Upper lobe of left lung (tissue), 6 donors: ENCODE results near the gene JAGN1. TPM values are rescaled to one million over a fixed set of nuclear protein-coding genes. Genes with fewer than 3 reads are reported as not detected.

Experiments used
- ATAC-seq, 2 donors: fragments of 200-7000 bp; cut with Tn5 transposase; one replicate each; pipeline ENCODE4 v1.9.1; 2022; ENCODE audit warnings: mild to moderate bottlenecking in 2 of 2, moderate library complexity in 2 of 2; ENCODE audit not compliant: low FRiP score in 2 of 2
- DNase-seq, 2 donors: peaks; one replicate each; pipeline ENCODE4 v3.0.0-alpha.2; 2019 to 2020
- H3K27ac ChIP-seq, 4 donors: fragments of 200-600 bp; sonication (generic); one replicate each; pipeline ENCODE4 v1.5.1; 2016 to 2019
- H3K27me3 ChIP-seq, 4 donors: fragments of 200-600 bp; sonication (generic); one replicate each; pipeline ENCODE4 v1.5.1; 2017 to 2019
- H3K36me3 ChIP-seq, 4 donors: fragments of 200-600 bp; sonication (generic); one replicate each; pipeline ENCODE4 v1.5.1; 2016 to 2019
- H3K4me1 ChIP-seq, 4 donors: fragments of 200-600 bp; sonication (generic); one replicate each; pipeline ENCODE4 v1.5.1; 2018 to 2019
- H3K4me3 ChIP-seq, 4 donors: fragments of 200-600 bp; sonication (generic); one replicate each; pipeline ENCODE4 v1.5.1; 2017 to 2019; ENCODE audit warnings: mild to moderate bottlenecking in 2 of 4, moderate library complexity in 1 of 4
- H3K9me3 ChIP-seq, 4 donors: fragments of 200-600 bp; sonication (generic); one replicate each; pipeline ENCODE4 v1.5.1; 2018 to 2019
- EP300 ChIP-seq, 4 donors: sonication (generic); formaldehyde crosslinking; IDR thresholded peaks; one replicate each; pipeline ENCODE4 v1.5.1; 2017; ENCODE audit warnings: antibody characterized with exemption in 4 of 4, control low read depth in 2 of 4
- POLR2A ChIP-seq, 4 donors: fragments of 450-650 bp; IDR thresholded peaks; one replicate each; pipeline ENCODE4 v1.5.1; 2016 to 2017; ENCODE audit warnings: antibody characterized with exemption in 4 of 4, mild to moderate bottlenecking in 2 of 4
- POLR2AphosphoS5 ChIP-seq, 2 donors: sonication (generic); formaldehyde crosslinking; IDR thresholded peaks; one replicate each; pipeline ENCODE4 v1.5.1; 2017; ENCODE audit warnings: antibody characterized with exemption in 2 of 2
- WGBS, 2 donors: methylation state at CpG; one replicate each; pipeline ENCODE4 v1.1.5; 2017 to 2018; 5-methylcytosine and 5-hydroxymethylcytosine counted together
- total RNA-seq, 6 donors: library from RNA; depleted of rRNA in 4 of 6; stranded (reverse); fragments of >200 nt in 4 of 6; gene quantifications; one replicate each; pipeline versions ENCODE4 v1.1.0 to v1.2.1, GENCODE V29; 2016 to 2021
- TF ChIP-seq, protein P1 (sequence below), 6 experiments: fragments of 450-650 bp in 4 of 6; fragments of 200-600 bp in 2 of 6; sonication (generic) in 2 of 6; IDR thresholded peaks; one replicate each; pipeline ENCODE4 v1.5.1; 2016 to 2019; ENCODE audit warnings: antibody characterized with exemption in 6 of 6
- donor health status: DM: no; HTN: no; CAD: no; lungs with moderate emphysema.
- donor health status: DM: no; HTN: yes; CAD: no; lungs with severe emphysema.

The JAGN1 gene
- total RNA-seq, 6 donors from 2014 or later, result 4.2 to 33.3 (median 24.2) TPM

DNA sequence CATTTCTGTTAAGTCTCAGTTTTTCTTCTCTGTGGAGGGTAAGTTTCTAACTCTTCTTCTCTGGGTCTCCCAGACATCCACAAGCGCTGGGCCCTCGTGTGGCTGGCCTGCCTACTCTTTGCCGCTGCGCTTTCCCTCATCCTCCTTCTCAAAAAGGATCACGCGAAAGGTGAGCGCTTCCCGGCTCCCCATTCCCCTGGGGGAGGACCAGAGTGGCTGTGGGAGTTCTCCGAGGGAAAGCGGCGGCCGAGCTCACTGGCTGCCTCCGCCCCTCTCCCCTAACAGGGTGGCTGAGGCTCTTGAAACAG, 42.1 kb downstream of the JAGN1 start:
- Histone ChIP-seq H3K27ac (peak overlapping the region; percentile 89 to 96 (median 94)), H3K4me1 (peaks cover 23 to 37% (median 28%) of the 10 kb centered on the region in 4 donors), H3K27me3 (no peaks in the 10 kb centered on the region), H3K4me3 (peak overlapping the region; percentile 45 to 96 (median 64)), H3K36me3 (peaks cover 0 to 36% (median 5%) of the 10 kb centered on the region in 4 donors), H3K9me3 (no peaks in the 10 kb centered on the region)
- ATAC-seq (no peak), DNase-seq (no peak)
- no peak for TF ChIP-seq EP300 (IDR thresholded peaks at IDR 0.05)
- TF ChIP-seq POLR2AphosphoS5 (IDR thresholded peaks at IDR 0.05), result peak in 1 of 2 donors; percentile 54
- no peak for TF ChIP-seq POLR2A (IDR thresholded peaks at IDR 0.05)
- TF ChIP-seq, protein P1, sequence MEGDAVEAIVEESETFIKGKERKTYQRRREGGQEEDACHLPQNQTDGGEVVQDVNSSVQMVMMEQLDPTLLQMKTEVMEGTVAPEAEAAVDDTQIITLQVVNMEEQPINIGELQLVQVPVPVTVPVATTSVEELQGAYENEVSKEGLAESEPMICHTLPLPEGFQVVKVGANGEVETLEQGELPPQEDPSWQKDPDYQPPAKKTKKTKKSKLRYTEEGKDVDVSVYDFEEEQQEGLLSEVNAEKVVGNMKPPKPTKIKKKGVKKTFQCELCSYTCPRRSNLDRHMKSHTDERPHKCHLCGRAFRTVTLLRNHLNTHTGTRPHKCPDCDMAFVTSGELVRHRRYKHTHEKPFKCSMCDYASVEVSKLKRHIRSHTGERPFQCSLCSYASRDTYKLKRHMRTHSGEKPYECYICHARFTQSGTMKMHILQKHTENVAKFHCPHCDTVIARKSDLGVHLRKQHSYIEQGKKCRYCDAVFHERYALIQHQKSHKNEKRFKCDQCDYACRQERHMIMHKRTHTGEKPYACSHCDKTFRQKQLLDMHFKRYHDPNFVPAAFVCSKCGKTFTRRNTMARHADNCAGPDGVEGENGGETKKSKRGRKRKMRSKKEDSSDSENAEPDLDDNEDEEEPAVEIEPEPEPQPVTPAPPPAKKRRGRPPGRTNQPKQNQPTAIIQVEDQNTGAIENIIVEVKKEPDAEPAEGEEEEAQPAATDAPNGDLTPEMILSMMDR (IDR thresholded peaks at IDR 0.05), result no peak
- WGBS, 2 donors, result 0 to 14% methylated on average over 8 to 13 of the region's 13 CpGs

GRCh38 chr3:9932843-9933560, 42.6 kb downstream of the JAGN1 start:
- peaks cover 0 to 40% (median 7%) of the 10 kb centered on the region in 4 donors for H3K36me3 ChIP-seq
- 0% methylated on average over 22 to 36 of the region's 77 CpGs for WGBS, 2 donors
- H3K27ac ChIP-seq, result peak overlapping the region; percentile 89 to 96 (median 94)
- no peaks in the 10 kb centered on the region for H3K27me3 ChIP-seq
- H3K9me3 ChIP-seq, result no peaks in the 10 kb centered on the region
- H3K4me3 ChIP-seq, result peak overlapping the region; percentile 45 to 96 (median 64)
- ATAC-seq (peak; percentile 88 to 91), DNase-seq (peak; percentile 89 to 98)
- peaks cover 23 to 37% (median 28%) of the 10 kb centered on the region in 4 donors for H3K4me1 ChIP-seq
- TF ChIP-seq, protein P1 (IDR thresholded peaks at IDR 0.05), result peak; percentile 76 to 94 (median 94)
- TF ChIP-seq EP300 (IDR thresholded peaks at IDR 0.05), result no peak
- TF ChIP-seq POLR2A (IDR thresholded peaks at IDR 0.05), result peak in 1 of 4 donors; percentile 6
- peak in 1 of 2 donors; percentile 3 for TF ChIP-seq POLR2AphosphoS5 (IDR thresholded peaks at IDR 0.05)

DNA sequence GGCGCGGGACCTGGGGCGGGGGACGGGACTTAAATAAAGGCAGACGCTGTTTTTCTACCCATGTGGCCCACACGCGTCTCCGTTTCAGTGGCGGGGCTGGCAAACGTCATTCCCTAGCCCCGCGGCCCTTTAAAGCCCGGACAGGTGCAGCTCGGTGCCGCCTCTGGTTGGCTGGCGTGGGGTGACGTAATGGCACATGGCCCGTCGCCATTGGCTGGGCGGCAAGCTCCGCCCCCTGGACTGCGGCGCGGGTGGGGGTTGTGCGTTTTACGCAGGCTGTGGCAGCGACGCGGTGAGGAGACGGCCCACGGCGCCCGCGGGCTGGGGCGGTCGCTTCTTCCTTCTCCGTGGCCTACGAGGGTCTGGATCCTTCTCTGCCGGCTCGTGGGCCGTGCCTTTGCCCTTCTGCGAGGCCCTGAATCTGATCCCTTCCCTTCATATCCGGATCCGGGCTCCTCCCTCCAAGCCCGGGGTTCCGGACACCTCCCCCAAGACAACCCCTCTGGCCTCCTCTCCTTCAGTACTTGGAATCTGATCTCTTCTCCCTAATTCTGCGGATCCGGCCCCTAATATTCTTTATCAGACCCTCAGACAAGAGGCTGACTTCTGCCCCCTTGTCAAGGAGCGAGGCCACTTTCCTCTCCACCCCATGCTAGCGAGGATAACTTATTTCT, 43.3 kb downstream of the JAGN1 start, which contains the start of gene CRELD1:
Gene CRELD1, plus strand, starts transcription at position 274 of the 674 bp plus-strand sequence. CDS start 605 bp downstream, outside the sequence.
- DNase-seq, result peak; percentile 97 to 99
- H3K9me3 ChIP-seq, result no peaks in the 10 kb centered on the region
- peak within 1 kb of the TSS; percentile 89 to 96 (median 94) for H3K27ac ChIP-seq
- peak within 1 kb of the TSS; percentile 64 to 96 (median 68) for H3K4me3 ChIP-seq
- peaks cover 23 to 37% (median 28%) of the 10 kb centered on the region in 4 donors for H3K4me1 ChIP-seq
- H3K36me3 ChIP-seq, result peaks cover 0 to 37% (median 4%) of the 10 kb centered on the region in 4 donors
- no peaks in the 10 kb centered on the region for H3K27me3 ChIP-seq
- WGBS, 2 donors, result 0 to 1% methylated on average over 18 to 41 of the region's 50 CpGs
- TF ChIP-seq EP300 (IDR thresholded peaks at IDR 0.05) (peak in 1 of 4 donors; percentile 46), POLR2AphosphoS5 (IDR thresholded peaks at IDR 0.05) (peak; percentile 90 to 93), POLR2A (IDR thresholded peaks at IDR 0.05) (peak; percentile 59 to 93 (median 84))
- TF ChIP-seq, protein P1 (IDR thresholded peaks at IDR 0.05), result peak in 1 of 6 experiments; percentile 4
- ATAC-seq, result peak; percentile 97 to 98

DNA sequence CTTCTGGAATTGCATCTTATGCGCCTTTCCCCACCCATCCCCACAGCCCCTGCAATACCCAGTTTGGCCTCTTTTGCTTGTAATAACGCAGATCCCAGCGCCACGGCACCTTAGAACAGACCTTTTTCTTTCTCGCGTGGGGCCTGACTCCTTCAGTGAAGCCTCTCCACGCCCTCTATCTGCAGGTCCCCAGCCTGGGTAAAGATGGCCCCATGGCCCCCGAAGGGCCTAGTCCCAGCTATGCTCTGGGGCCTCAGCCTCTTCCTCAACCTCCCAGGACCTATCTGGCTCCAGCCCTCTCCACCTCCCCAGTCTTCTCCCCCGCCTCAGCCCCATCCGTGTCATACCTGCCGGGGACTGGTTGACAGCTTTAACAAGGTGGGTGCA, 43.8 kb downstream of the JAGN1 start:
- TF ChIP-seq, protein P1 (IDR thresholded peaks at IDR 0.05), result no peak
- TF ChIP-seq EP300 (IDR thresholded peaks at IDR 0.05), result no peak
- no peak for TF ChIP-seq POLR2AphosphoS5 (IDR thresholded peaks at IDR 0.05)
- TF ChIP-seq POLR2A (IDR thresholded peaks at IDR 0.05), result no peak
- no peak for ATAC-seq
- DNase-seq, result no peak
- no peaks in the 10 kb centered on the region for H3K27me3 ChIP-seq
- H3K36me3 ChIP-seq, result peaks cover 0 to 35% (median 4%) of the 10 kb centered on the region in 4 donors
- no peaks in the 10 kb centered on the region for H3K9me3 ChIP-seq
- H3K4me3 ChIP-seq, result peak overlapping the region; percentile 64 to 96 (median 68)
- peak overlapping the region; percentile 89 to 96 (median 94) for H3K27ac ChIP-seq
- 11 to 18% methylated on average over 9 to 11 of the region's 11 CpGs for WGBS, 2 donors
- peaks cover 23 to 37% (median 28%) of the 10 kb centered on the region in 4 donors for H3K4me1 ChIP-seq
